ENCODE measurements around the gene ANKRD63.

The ANKRD63 gene

GRCh38 chr15:40233727-40234577 lies 48.9 kb downstream of the ANKRD63 start:
- Histone ChIP-seq H3K4me1 (ENCODE audit: low read length) (peaks cover 17% of the 10 kb centered on the region), H3K4me2 (ENCODE audit: low read depth, low read length) (no peak overlapping the region), H3K9me3 (replicated peaks; ENCODE audit: insufficient read depth, low read length) (no peaks in the 10 kb centered on the region), H3K27ac (ENCODE audit: low read length) (no peak overlapping the region), H3K27me3 (replicated peaks; ENCODE audit: insufficient read depth, low read length) (no peaks in the 10 kb centered on the region), H3F3A (ENCODE audit: insufficient read depth, low read length) (no peaks in the 10 kb centered on the region; the same call in 1 of the 2 replicates), H3K4me3 (ENCODE audit: low read length) (no peak overlapping the region), H3K79me2 (ENCODE audit: low read length) (no peaks in the 10 kb centered on the region), H2AFZ (ENCODE audit: low read length) (no peak overlapping the region), H3K36me3 (replicated peaks; ENCODE audit: insufficient read depth, low read length) (0 out of 2 replicates have a peak, but pooled peaks cover 4% of the 10 kb centered on the region), H4K20me1 (ENCODE audit: insufficient read depth, low read length) (no peaks in the 10 kb centered on the region), H3K9me2 (replicated peaks; ENCODE audit: insufficient read depth, low read length) (no peaks in the 10 kb centered on the region), H3K9ac (ENCODE audit: low read length) (no peak overlapping the region)
- no peak for DNase-seq
- TF ChIP-seq EZH2phosphoT487 (IDR thresholded peaks at IDR 0.05; ENCODE audit: low read length) (no peak), CTCF (IDR thresholded peaks at IDR 0.05; ENCODE audit: low read length) (no peak), EZH2 (optimal IDR thresholded peaks at IDR 0.05; ENCODE audit: low read depth, low read length) (no peak)

- Histone ChIP-seq H3K4me2 (ENCODE audit: low read depth, low read length) (no peak overlapping the region), H4K20me1 (ENCODE audit: insufficient read depth, low read length) (no peaks in the 10 kb centered on the region), H3K36me3 (replicated peaks; ENCODE audit: insufficient read depth, low read length) (0 out of 2 replicates have a peak, but pooled peaks cover 4% of the 10 kb centered on the region), H3K9me3 (replicated peaks; ENCODE audit: insufficient read depth, low read length) (no peaks in the 10 kb centered on the region), H3K9ac (ENCODE audit: low read length) (no peak overlapping the region), H3K4me1 (ENCODE audit: low read length) (peaks cover 11% of the 10 kb centered on the region), H3K27ac (ENCODE audit: low read length) (no peak overlapping the region), H3K27me3 (replicated peaks; ENCODE audit: insufficient read depth, low read length) (no peaks in the 10 kb centered on the region), H2AFZ (ENCODE audit: low read length) (no peak overlapping the region), H3K9me2 (replicated peaks; ENCODE audit: insufficient read depth, low read length) (no peaks in the 10 kb centered on the region), H3K4me3 (ENCODE audit: low read length) (no peak overlapping the region), H3K79me2 (ENCODE audit: low read length) (no peaks in the 10 kb centered on the region), H3F3A (ENCODE audit: insufficient read depth, low read length) (no peaks in the 10 kb centered on the region; the same call in 1 of the 2 replicates)
- no peak for DNase-seq
- no peak for TF ChIP-seq EZH2 (optimal IDR thresholded peaks at IDR 0.05; ENCODE audit: low read depth, low read length)
- TF ChIP-seq EZH2phosphoT487 (IDR thresholded peaks at IDR 0.05; ENCODE audit: low read length): no peak
- TF ChIP-seq CTCF (IDR thresholded peaks at IDR 0.05; ENCODE audit: low read length): no peak
These were observed 50.2 kb downstream of the ANKRD63 start for GRCh38 chr15:40232625-40233070.
